Suprapubic skin (tissue), 3 donors: ENCODE measurements around the gene DSC1.

ENCODE experiments used
- CTCF ChIP-seq, 2 donors: fragments of 200-600 bp in 1 of 2; fragments of 450-650 bp in 1 of 2; sonication (generic) in 1 of 2; IDR thresholded peaks; one replicate each; pipeline ENCODE4 v1.5.1; 2016 to 2019; ENCODE audit warnings: antibody characterized with exemption in 2 of 2, mild to moderate bottlenecking in 1 of 2, moderate library complexity in 1 of 2
- POLR2A ChIP-seq, 2 donors: fragments of 450-650 bp; IDR thresholded peaks; one replicate each; pipeline ENCODE4 v1.6.1; 2017; ENCODE audit warnings: antibody characterized with exemption in 2 of 2, mild to moderate bottlenecking in 2 of 2, moderate library complexity in 2 of 2

- TF ChIP-seq CTCF (IDR thresholded peaks at IDR 0.05): no peak
- no peak for TF ChIP-seq POLR2A (IDR thresholded peaks at IDR 0.05)
Measured at GRCh38 chr18:31156821-31157763, 5.6 kb downstream of the DSC1 start.
